Keratinocyte (primary cell): ENCODE results near the gene EFR3B. TPM values are rescaled to one million over a fixed set of nuclear protein-coding genes. Genes with fewer than 3 reads are reported as not detected.

Experiments
- DNase-seq: peaks from one replicate; pipeline ENCODE4 v3.0.0-alpha.2; 2011; ENCODE audit warnings: low read depth, missing footprints, low spot score
- FAIRE-seq: peaks from 2 replicates; lab custom pipeline; 2011; peaks lifted over from hg19 to GRCh38; lab: Jason Lieb, UNC
- H2AFZ ChIP-seq: 2 replicates; pipeline ENCODE4 v1.6.0; 2012; ENCODE audit warnings: low read length, control low read depth, inconsistent platforms; ENCODE audit not compliant: control insufficient read depth
- H3K27ac ChIP-seq: 2 replicates; pipeline ENCODE4 v1.5.1; 2011; ENCODE audit warnings: low read length; ENCODE audit not compliant: control insufficient read depth, insufficient read depth
- H3K27me3 ChIP-seq: 3 replicates; pipeline ENCODE4 v1.6.0; 2011; ENCODE audit warnings: low read length; ENCODE audit not compliant: control insufficient read depth, insufficient read depth; ENCODE audit errors: extremely low read depth
- H3K36me3 ChIP-seq, 2 experiments: 2 replicates in 1 of 2; 3 replicates in 1 of 2; pipeline ENCODE4 v1.5.1; 2011; ENCODE audit warnings: low read length in 2 of 2, mild to moderate bottlenecking in 1 of 2; ENCODE audit not compliant: control insufficient read depth in 2 of 2, insufficient read depth in 2 of 2; ENCODE audit errors: extremely low read depth in 1 of 2
- H3K4me1 ChIP-seq: 3 replicates; pipeline ENCODE4 v1.5.1; 2011; ENCODE audit warnings: low read length; ENCODE audit not compliant: control insufficient read depth, insufficient read depth; ENCODE audit errors: extremely low read depth
- H3K4me2 ChIP-seq: 3 replicates; pipeline ENCODE4 v1.6.0; 2011; ENCODE audit warnings: low read depth, low read length; ENCODE audit not compliant: control insufficient read depth, insufficient read depth; ENCODE audit errors: extremely low read depth
- H3K4me3 ChIP-seq, 3 experiments: fragments of 200-600 bp in 1 of 3; sonication (generic) in 1 of 3; 2 replicates in 2 of 3; 3 replicates in 1 of 3; pipeline ENCODE4 v1.5.1; 2011 to 2016; ENCODE audit warnings: low read length in 3 of 3, mild to moderate bottlenecking in 3 of 3, control low read depth in 2 of 3, inconsistent platforms in 1 of 3, low read depth in 1 of 3, mixed read lengths in 1 of 3, mixed run types in 1 of 3, moderate library complexity in 1 of 3; ENCODE audit not compliant: control insufficient read depth in 2 of 3, insufficient read depth in 2 of 3; ENCODE audit errors: extremely low read depth in 1 of 3
- H3K79me2 ChIP-seq: 2 replicates; pipeline ENCODE4 v1.6.0; 2012; ENCODE audit warnings: low read length; ENCODE audit not compliant: control insufficient read depth, insufficient read depth
- H3K9ac ChIP-seq: 3 replicates; pipeline ENCODE4 v1.6.0; 2011; ENCODE audit warnings: low read length; ENCODE audit not compliant: control insufficient read depth, insufficient read depth; ENCODE audit errors: extremely low read depth
- H3K9me1 ChIP-seq: 3 replicates; pipeline ENCODE4 v1.6.0; 2011; ENCODE audit warnings: low read length; ENCODE audit not compliant: control insufficient read depth, insufficient read depth; ENCODE audit errors: extremely low read depth
- H3K9me3 ChIP-seq: 2 replicates; pipeline ENCODE4 v1.5.1; 2012; ENCODE audit warnings: low read depth, low read length; ENCODE audit not compliant: control insufficient read depth
- H4K20me1 ChIP-seq: 3 replicates; pipeline ENCODE4 v1.6.0; 2011; ENCODE audit warnings: low read length; ENCODE audit not compliant: control insufficient read depth, insufficient read depth; ENCODE audit errors: extremely low read depth
- CTCF ChIP-seq, 3 experiments: IDR thresholded peaks in 1 of 3; conservative IDR thresholded peaks in 1 of 3; optimal IDR thresholded peaks in 1 of 3; 2 replicates in 2 of 3; 3 replicates in 1 of 3; pipeline versions ENCODE3 to v1.5.1; 2011; ENCODE audit warnings: low read length in 3 of 3, mild to moderate bottlenecking in 3 of 3, moderate library complexity in 2 of 3, control low read depth in 1 of 3, inconsistent platforms in 1 of 3; ENCODE audit not compliant: insufficient read depth in 2 of 3; ENCODE audit errors: extremely low read depth in 1 of 3
- EZH2 ChIP-seq: IDR thresholded peaks from one replicate; pipeline ENCODE4 v1.6.1; 2012; ENCODE audit warnings: inconsistent platforms, mild to moderate bottlenecking, low read length, moderate library complexity
- dilution Hi-C: fragments of 300-500 bp; cut with MboI; formaldehyde crosslinking; loops from one replicate; pipeline ENCODE4 v1.7.0; 2020; ENCODE audit warnings: low sequenced_read_pairs; ENCODE audit not compliant: extremely low pct_ligation_motif_present
- polyA plus RNA-seq, 5 experiments: library from polyadenylated mRNA; depleted of rRNA in 3 of 5; stranded (reverse) in 3 of 5; stranded (forward) in 1 of 5; unstranded in 1 of 5; fragments of >200 nt; gene quantifications; 1 replicate in 1 of 5; 2 replicates in 3 of 5; 3 replicates in 1 of 5; pipeline versions ENCODE4 v1.2.1 to v1.2.3, GENCODE V29; 2011 to 2012; ENCODE audit warnings: missing spikeins in 2 of 5, low read depth in 1 of 5, low replicate concordance in 1 of 5

The EFR3B gene
- polyA plus RNA-seq, 1 donor (not counting 4 experiments of a cell fraction or from before 2014, with no cell fraction given): 0.09 TPM

GRCh38 chr2:25115902-25116301 is 74.0 kb downstream of the EFR3B start:
- Histone ChIP-seq H3K4me3 (no peak overlapping the region), H4K20me1 (no peaks in the 10 kb centered on the region), H3K79me2 (no peaks in the 10 kb centered on the region), H3K27ac (no peak overlapping the region), H3K36me3 (no peaks in the 10 kb centered on the region), H3K9me1 (no peaks in the 10 kb centered on the region), H3K4me1 (no peaks in the 10 kb centered on the region), H2AFZ (no peak overlapping the region), H3K27me3 (no peaks in the 10 kb centered on the region), H3K9ac (no peak overlapping the region), H3K4me2 (no peak overlapping the region), H3K9me3 (no peaks in the 10 kb centered on the region)
- no peak for FAIRE-seq
- no peak for DNase-seq
- TF ChIP-seq EZH2 (no peak), CTCF (optimal IDR thresholded peaks at IDR 0.05 in 1 of 3, IDR thresholded peaks at IDR 0.05 in 1 of 3, conservative IDR thresholded peaks at IDR 0.05 in 1 of 3; ENCODE audit: extremely low read depth in 1 of 3, insufficient read depth in 2 of 3, low read length in 3 of 3) (no peak)
- dilution Hi-C loops: no loop called here

DNA sequence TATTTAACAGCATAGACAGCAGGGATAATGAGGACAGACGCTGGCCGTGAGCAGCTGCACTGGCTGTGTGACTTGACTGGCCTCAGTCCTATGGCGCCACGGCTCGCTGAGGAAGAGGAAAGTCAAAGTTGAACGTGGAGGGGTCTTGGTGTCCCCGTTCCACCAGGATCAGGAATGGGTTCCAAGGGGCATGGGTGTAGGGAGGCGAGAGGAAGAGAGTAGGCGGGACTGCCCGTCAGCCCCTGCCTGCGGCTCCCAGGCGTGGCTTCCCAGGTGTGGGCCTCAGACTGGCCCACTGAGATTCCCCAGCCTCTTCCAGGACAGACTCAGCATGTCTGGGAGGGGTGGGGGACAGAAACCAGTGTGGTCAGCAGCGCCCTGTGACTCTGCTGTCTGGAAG is 75.1 kb downstream of the EFR3B start:
- no peak overlapping the region for H3K9ac ChIP-seq
- dilution Hi-C loops: no loop called here
- H3K27me3 ChIP-seq: no peaks in the 10 kb centered on the region
- no peaks in the 10 kb centered on the region for H3K9me1 ChIP-seq
- no peak overlapping the region for H3K4me2 ChIP-seq
- DNase-seq (no peak), FAIRE-seq (no peak)
- TF ChIP-seq EZH2 (no peak), CTCF (optimal IDR thresholded peaks at IDR 0.05 in 1 of 3, IDR thresholded peaks at IDR 0.05 in 1 of 3, conservative IDR thresholded peaks at IDR 0.05 in 1 of 3; ENCODE audit: extremely low read depth in 1 of 3, insufficient read depth in 2 of 3, low read length in 3 of 3) (no peak)
- no peaks in the 10 kb centered on the region for H4K20me1 ChIP-seq
- no peak overlapping the region for H3K4me3 ChIP-seq
- no peaks in the 10 kb centered on the region for H3K9me3 ChIP-seq
- H3K27ac ChIP-seq: no peak overlapping the region
- H2AFZ ChIP-seq: no peak overlapping the region
- no peaks in the 10 kb centered on the region for H3K4me1 ChIP-seq
- H3K36me3 ChIP-seq: no peaks in the 10 kb centered on the region
- H3K79me2 ChIP-seq: no peaks in the 10 kb centered on the region
